Activated CD4-positive, alpha-beta T cell treated with anti-CD3 and anti-CD28 coated beads, Interleukin-2, amount 10 ng/mL, durations not matched to agents 24 days and 14 days (primary cell): ENCODE data around the gene ZFAND3. TPM values are rescaled to one million over a fixed set of nuclear protein-coding genes. Genes with fewer than 3 reads are reported as not detected.
"Not testable (repeated sequence)": the region's sequence is repeated elsewhere in the genome, so short reads cannot be mapped to it uniquely, and the experiment has no call there.

Source experiments
- DNase-seq: peaks from one replicate; pipeline ENCODE4 v3.0.0; 2022
- H3K27ac Mint-ChIP-seq: one replicate; pipeline ENCODE4 v1.8.0; 2022; ENCODE audit warnings: mild to moderate bottlenecking, mixed read lengths
- H3K27me3 Mint-ChIP-seq: one replicate; pipeline ENCODE4 v1.8.0; 2022; ENCODE audit warnings: mixed read lengths
- H3K36me3 Mint-ChIP-seq: one replicate; pipeline ENCODE4 v1.8.0; 2022; ENCODE audit warnings: low read depth, mild to moderate bottlenecking, mixed read lengths
- H3K4me1 Mint-ChIP-seq: one replicate; pipeline ENCODE4 v1.8.0; 2021; ENCODE audit warnings: mixed read lengths
- H3K4me3 Mint-ChIP-seq: one replicate; pipeline ENCODE4 v1.8.0; 2022; ENCODE audit warnings: mild to moderate bottlenecking, moderate library complexity, mixed read lengths
- H3K9me3 Mint-ChIP-seq: one replicate; pipeline ENCODE4 v1.8.0; 2021; ENCODE audit warnings: mixed read lengths
- intact Hi-C: fragments of 100-400 bp; cut with micrococcal nuclease; formaldehyde crosslinking; loops from one replicate; pipeline ENCODE4 v1.15.1; 2023
- total RNA-seq: library from RNA; stranded (reverse); gene quantifications from 2 replicates; pipeline ENCODE4 v1.2.3, GENCODE V29; 2022

Gene ZFAND3
- total RNA-seq, 1 donor from 2014 or later: 31.5 TPM

- Mint-ChIP-seq H3K27me3 (no peaks in the 10 kb centered on the region), H3K4me3 (no peak overlapping the region), H3K9me3 (no peaks in the 10 kb centered on the region), H3K36me3 (no peaks in the 10 kb centered on the region), H3K27ac (no peak overlapping the region), H3K4me1 (peaks cover 11% of the 10 kb centered on the region)
- no peak for DNase-seq
- intact Hi-C loops: no loop called here
These were observed 123.3 kb downstream of the ZFAND3 start for GRCh38 chr6:37942606-37943376.

GRCh38 chr6:37943436-37944058 is 124.0 kb downstream of the ZFAND3 start:
- Mint-ChIP-seq H3K36me3 (peaks cover 4% of the 10 kb centered on the region), H3K9me3 (peaks cover 3% of the 10 kb centered on the region), H3K27me3 (no peaks in the 10 kb centered on the region), H3K4me3 (no peak overlapping the region), H3K27ac (no peak overlapping the region), H3K4me1 (peaks cover 11% of the 10 kb centered on the region)
- DNase-seq: no peak
- intact Hi-C loops: no loop called here

- Mint-ChIP-seq H3K4me3 (no peak overlapping the region), H3K27ac (no peak overlapping the region), H3K27me3 (no peaks in the 10 kb centered on the region), H3K9me3 (peaks cover 4% of the 10 kb centered on the region), H3K4me1 (peaks cover 10% of the 10 kb centered on the region), H3K36me3 (peaks cover 12% of the 10 kb centered on the region)
- no peak for DNase-seq
- intact Hi-C loops: loop anchor here (5.0 kb wide), 1 partner anchor 36 kb away; no protein-coding TSS in a partner anchor
These were observed 126.5 kb downstream of the ZFAND3 start for GRCh38 chr6:37946057-37946456.

DNA sequence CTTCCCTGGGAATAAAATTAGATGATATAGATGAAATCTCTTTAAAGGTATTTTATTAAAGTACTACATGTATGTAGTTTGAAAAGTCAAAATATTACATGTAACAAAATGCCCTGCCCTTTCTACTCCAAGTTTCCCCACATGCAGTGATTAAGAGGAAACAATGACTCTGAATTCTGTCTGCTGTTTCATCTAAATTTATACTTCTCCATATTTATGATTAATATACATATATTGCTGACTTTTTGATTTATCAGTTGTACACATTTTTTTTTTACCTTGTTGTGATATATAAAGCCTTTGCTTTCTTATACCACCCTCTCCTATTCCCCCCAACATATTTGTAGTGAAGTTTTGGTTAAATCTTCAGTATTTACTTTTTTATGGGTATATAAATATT is 127.9 kb downstream of the ZFAND3 start:
- no peak overlapping the region for H3K27ac Mint-ChIP-seq

DNA sequence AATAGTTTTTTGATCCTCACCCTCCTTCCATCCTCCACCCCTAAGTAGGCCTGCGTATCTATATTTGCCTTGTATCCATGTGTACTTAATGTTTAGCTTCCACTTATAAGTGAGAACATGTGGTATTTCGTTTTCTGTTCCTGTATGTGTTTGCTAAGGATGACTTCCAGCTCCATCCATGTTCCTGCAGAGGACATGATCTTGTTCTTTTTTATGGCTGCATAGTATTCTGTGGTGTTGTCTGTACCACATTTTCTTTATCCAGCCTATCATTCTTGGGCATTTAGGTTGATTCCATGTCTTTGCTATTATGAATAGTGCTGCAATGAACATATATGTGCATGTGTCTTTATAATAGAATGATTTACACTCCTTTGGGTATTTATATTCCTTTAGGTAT is 129.1 kb downstream of the ZFAND3 start:
- Mint-ChIP-seq H3K36me3 (peaks cover 12% of the 10 kb centered on the region), H3K4me1 (peaks cover 20% of the 10 kb centered on the region)
- not testable (repeated sequence) for DNase-seq, H3K9me3 Mint-ChIP-seq, H3K27ac Mint-ChIP-seq, H3K4me3 Mint-ChIP-seq, H3K27me3 Mint-ChIP-seq
- intact Hi-C loops: loop anchor here (5.0 kb wide), 1 partner anchor 34 kb away; no protein-coding TSS in a partner anchor

More for the DNA sequence above, 127.9 kb downstream of the ZFAND3 start:
- no peak overlapping the region for H3K4me3 Mint-ChIP-seq
- H3K27me3 Mint-ChIP-seq: no peaks in the 10 kb centered on the region
- H3K36me3 Mint-ChIP-seq: peaks cover 12% of the 10 kb centered on the region
- H3K4me1 Mint-ChIP-seq: peaks cover 21% of the 10 kb centered on the region
- DNase-seq: no peak
- peaks cover 4% of the 10 kb centered on the region for H3K9me3 Mint-ChIP-seq
- intact Hi-C loops: loop anchor here (5.0 kb wide), 1 partner anchor 35 kb away; no protein-coding TSS in a partner anchor

DNA sequence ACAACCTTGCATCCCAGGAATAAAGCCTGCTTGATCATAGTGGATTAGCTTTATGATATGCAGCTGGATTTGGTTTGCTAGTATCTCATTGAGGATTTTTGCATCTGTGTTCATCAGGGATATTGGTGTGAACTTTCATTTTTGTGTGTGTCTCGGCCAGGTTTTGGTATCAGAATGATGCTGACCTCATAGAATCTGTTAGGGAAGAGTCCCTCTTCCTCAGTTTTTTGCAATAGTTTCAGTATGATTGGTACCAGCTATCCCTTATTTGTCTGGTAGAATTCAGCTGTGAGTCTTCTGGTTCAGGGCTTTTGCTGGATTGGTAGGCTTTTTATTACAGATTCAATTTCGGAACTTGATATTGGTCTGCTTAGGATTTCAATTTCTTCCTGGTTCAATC is 132.5 kb downstream of the ZFAND3 start:
- H3K27ac Mint-ChIP-seq: no peak overlapping the region

DNA sequence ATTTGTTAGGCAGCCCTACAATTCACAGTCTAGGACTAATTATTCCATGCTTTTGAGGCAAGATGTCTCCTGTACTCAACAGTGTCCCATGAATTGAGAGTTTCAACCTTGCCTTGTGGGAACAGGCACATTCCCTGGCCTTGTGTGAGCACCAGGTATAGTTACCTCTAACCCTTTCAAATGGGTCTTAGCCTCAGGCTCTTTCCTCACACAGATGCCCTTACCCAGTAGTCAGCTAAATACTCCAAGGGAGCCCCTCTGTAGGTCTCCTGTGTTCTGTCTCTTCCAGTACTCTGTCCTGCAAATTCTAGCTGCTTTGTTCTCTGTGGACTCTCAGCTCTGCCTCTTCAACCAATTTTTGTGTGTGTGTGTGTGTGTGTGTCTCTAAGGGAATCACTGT is 135.3 kb downstream of the ZFAND3 start:
- H3K9me3 Mint-ChIP-seq: no peaks in the 10 kb centered on the region
- intact Hi-C loops: no loop called here
- no peak overlapping the region for H3K4me3 Mint-ChIP-seq
- no peaks in the 10 kb centered on the region for H3K27me3 Mint-ChIP-seq
- H3K27ac Mint-ChIP-seq: no peak overlapping the region
- peaks cover 15% of the 10 kb centered on the region for H3K4me1 Mint-ChIP-seq
- DNase-seq: no peak
- H3K36me3 Mint-ChIP-seq: no peaks in the 10 kb centered on the region

More for the DNA sequence above, 132.5 kb downstream of the ZFAND3 start:
- no peak for DNase-seq
- H3K4me3 Mint-ChIP-seq: no peak overlapping the region
- H3K36me3 Mint-ChIP-seq: peaks cover 12% of the 10 kb centered on the region
- no peaks in the 10 kb centered on the region for H3K27me3 Mint-ChIP-seq
- intact Hi-C loops: no loop called here
- H3K4me1 Mint-ChIP-seq: peaks cover 15% of the 10 kb centered on the region
- peaks cover 4% of the 10 kb centered on the region for H3K9me3 Mint-ChIP-seq

DNA sequence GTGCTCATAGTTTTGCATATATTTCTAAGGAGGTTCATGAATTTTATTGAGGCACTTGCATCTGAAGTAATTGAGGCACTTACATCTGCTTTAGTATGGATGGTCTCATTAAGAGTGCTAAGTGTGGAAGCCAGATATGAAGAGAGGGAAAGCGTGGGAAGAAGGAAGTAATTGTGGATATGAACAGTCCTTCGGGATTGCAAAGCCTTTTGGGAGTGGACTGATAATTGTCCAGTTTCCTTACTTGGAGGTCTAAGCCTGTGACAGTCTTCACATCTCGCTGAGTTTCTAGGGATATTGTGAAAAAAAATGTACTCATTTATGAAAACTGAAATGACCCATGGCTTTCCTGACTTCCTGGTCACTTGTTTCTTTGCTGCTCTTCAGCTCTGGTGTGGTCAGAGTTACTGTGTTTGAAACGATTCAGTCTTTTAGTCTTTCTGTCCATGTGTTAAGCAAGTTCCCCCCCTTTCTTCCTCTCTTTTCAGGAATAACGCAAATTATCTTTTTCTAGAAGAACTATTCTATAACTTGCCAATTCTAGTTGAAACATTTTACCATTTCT is 137.3 kb downstream of the ZFAND3 start:
- no peak overlapping the region for H3K27ac Mint-ChIP-seq
- no peaks in the 10 kb centered on the region for H3K27me3 Mint-ChIP-seq
- intact Hi-C loops: no loop called here

DNA sequence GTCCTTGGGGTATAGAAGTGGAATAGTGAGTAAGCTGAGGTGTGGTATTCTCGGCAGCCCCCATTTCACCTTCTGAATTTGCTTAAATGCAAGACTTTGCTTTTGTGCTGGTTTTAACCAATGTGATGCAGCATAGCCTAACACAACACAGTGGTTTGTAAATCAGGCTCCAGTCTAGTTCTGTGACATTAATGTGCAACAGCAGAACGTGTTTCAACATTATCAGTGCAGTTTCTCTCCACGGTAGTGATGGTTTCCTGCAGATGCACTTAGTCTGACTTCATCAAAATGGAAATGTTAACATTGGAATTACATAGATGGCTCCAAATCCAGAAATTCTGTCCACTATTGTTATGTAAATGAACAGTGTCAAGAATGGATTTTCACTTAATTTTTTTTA is 139.5 kb downstream of the ZFAND3 start:
- Mint-ChIP-seq H3K27ac (no peak overlapping the region), H3K9me3 (no peaks in the 10 kb centered on the region), H3K36me3 (peaks cover 10% of the 10 kb centered on the region), H3K4me3 (no peak overlapping the region), H3K4me1 (peaks cover 3% of the 10 kb centered on the region), H3K27me3 (no peaks in the 10 kb centered on the region)
- intact Hi-C loops: no loop called here
- no peak for DNase-seq

More for the DNA sequence above, 137.3 kb downstream of the ZFAND3 start:
- Mint-ChIP-seq H3K4me1 (peaks cover 8% of the 10 kb centered on the region), H3K4me3 (no peak overlapping the region), H3K36me3 (peaks cover 1% of the 10 kb centered on the region), H3K9me3 (no peaks in the 10 kb centered on the region)
- DNase-seq: no peak

DNA sequence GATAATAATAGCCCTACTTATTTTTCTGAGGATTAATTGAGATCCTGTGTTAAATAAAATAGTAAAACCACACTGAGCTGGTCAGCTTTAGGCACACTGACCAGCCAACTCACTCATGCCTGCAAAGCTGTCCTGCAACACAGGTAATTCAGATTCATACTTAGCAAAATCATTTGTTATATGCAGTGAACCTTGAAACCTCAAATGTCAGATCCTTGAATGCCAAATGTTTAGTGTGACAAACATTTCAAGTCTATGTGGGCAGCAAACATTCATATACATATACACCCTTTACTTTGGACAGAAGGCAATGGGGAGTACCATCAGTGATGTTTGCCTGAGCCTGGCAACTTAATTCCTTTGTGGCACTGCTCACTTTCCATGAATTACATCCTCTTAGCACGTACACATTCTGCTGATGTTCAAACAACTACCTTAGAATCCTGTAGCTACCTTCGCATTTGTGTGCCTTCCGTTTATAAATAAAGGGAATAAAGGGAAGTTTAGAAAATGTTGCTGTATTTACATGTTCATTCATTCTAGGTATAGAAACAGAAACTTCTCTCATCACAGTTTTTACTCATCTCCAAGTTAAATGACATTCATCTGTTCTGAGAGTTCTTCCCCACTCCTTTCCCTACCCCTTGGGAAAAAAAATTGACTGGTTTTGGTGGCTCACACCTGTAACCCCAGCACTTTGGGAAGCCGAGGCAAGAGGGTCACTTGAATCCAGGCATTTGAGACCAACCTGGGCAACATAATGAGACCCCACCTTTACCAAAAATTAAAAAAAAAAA is 140.8 kb downstream of the ZFAND3 start:
- intact Hi-C loops: no loop called here
- no peak overlapping the region for H3K27ac Mint-ChIP-seq

DNA sequence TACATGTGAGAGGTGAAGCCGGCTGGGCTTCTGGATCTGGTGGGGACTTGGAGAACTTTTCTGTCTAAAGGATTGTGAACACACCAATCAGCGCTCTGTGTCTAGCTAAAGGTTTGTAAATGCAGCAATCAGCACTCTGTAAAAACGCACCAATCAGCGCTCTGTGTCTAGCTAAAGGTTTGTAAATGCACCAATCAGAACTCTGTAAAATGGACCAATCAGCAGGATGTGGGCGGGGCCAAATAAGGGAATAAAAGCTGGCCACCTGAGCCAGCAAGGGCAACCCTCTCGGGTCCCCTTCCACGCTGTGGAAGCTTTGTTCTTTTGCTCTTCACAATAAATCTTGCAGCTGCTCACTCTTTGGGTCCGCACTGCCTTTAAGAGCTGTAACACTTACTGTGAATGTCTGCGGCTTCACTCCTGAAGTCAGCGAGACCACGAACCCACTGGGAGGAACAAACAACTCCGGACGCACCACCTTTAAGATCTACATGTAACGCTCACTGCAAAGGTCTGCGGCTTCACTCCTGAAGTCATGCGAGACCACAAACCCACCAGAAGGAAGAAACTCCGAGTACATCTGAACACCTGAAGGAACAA is 143.1 kb downstream of the ZFAND3 start:
- intact Hi-C loops: not testable (repeated sequence)

More for the DNA sequence above, 140.8 kb downstream of the ZFAND3 start:
- Mint-ChIP-seq H3K36me3 (peaks cover 14% of the 10 kb centered on the region), H3K27me3 (no peaks in the 10 kb centered on the region), H3K9me3 (no peaks in the 10 kb centered on the region), H3K4me1 (peaks cover 3% of the 10 kb centered on the region), H3K4me3 (no peak overlapping the region)
- no peak for DNase-seq

GRCh38 chr6:37965964-37966676 is 146.6 kb downstream of the ZFAND3 start:
- no peaks in the 10 kb centered on the region for H3K27me3 Mint-ChIP-seq
- intact Hi-C loops: no loop called here
- H3K4me1 Mint-ChIP-seq: peaks cover 8% of the 10 kb centered on the region
- H3K9me3 Mint-ChIP-seq: peaks cover 16% of the 10 kb centered on the region
- H3K36me3 Mint-ChIP-seq: peaks cover 23% of the 10 kb centered on the region
- no peak for DNase-seq
- no peak overlapping the region for H3K27ac Mint-ChIP-seq
- H3K4me3 Mint-ChIP-seq: no peak overlapping the region

More for the DNA sequence above, 143.1 kb downstream of the ZFAND3 start:
- peaks cover 20% of the 10 kb centered on the region for H3K36me3 Mint-ChIP-seq
- not testable (repeated sequence) for H3K4me1 Mint-ChIP-seq, H3K4me3 Mint-ChIP-seq, H3K27ac Mint-ChIP-seq, H3K9me3 Mint-ChIP-seq, H3K27me3 Mint-ChIP-seq
- peak; percentile 64 for DNase-seq

DNA sequence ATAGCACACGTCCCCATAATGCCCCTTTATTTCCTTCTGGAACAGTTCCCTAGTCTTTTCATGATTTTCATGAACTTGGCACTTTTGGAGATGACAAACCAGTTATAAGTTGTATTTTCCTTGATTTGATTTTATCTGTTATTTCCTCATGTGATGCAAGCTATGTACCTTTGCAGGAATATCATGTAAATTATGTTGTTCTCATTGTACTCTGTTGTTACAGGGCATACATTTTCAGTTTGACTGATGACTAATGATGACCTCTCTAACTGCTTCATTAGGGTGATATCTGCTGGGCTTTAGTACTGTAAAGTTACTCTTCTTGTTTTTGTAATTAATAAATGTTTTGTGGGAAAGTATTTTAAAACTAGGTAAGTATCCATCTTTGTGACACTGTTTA is 147.3 kb downstream of the ZFAND3 start:
- Mint-ChIP-seq H3K9me3 (peaks cover 16% of the 10 kb centered on the region), H3K27me3 (no peaks in the 10 kb centered on the region), H3K4me1 (peaks cover 11% of the 10 kb centered on the region), H3K27ac (no peak overlapping the region), H3K36me3 (peaks cover 23% of the 10 kb centered on the region), H3K4me3 (no peak overlapping the region)
- no peak for DNase-seq
- intact Hi-C loops: no loop called here
